CD14-positive monocyte (primary cell): Measurements from ENCODE around the gene KRTAP10-2. TPM values are rescaled to one million over a fixed set of nuclear protein-coding genes. Genes with fewer than 3 reads are reported as not detected.

Experiments
- DNase-seq, 3 donors: peaks; one replicate each; pipeline ENCODE4 v3.0.0-alpha.2; 2011 to 2022
- H2AFZ ChIP-seq: 2 replicates; pipeline ENCODE4 v1.6.0; 2012; ENCODE audit warnings: mild to moderate bottlenecking, low read depth, low read length, inconsistent platforms; ENCODE audit not compliant: insufficient read depth, poor library complexity, severe bottlenecking
- H3K27ac ChIP-seq, 2 donors: 1 replicate in 1 of 2; 2 replicates in 1 of 2; pipeline ENCODE4 v1.5.1; 2012 to 2013; ENCODE audit warnings: low read length in 2 of 2, control low read depth in 1 of 2, inconsistent platforms in 1 of 2, low read depth in 1 of 2, mild to moderate bottlenecking in 1 of 2
- H3K27me3 ChIP-seq, 2 donors: one replicate each; pipeline versions ENCODE4 v1.6.0 to v1.6.1; 2011 to 2013; ENCODE audit warnings: low read length in 2 of 2; ENCODE audit not compliant: control insufficient read depth in 2 of 2, insufficient read depth in 2 of 2
- H3K36me3 ChIP-seq, 2 donors: replicated peaks in 1 of 2; 1 replicate in 1 of 2; 2 replicates in 1 of 2; pipeline versions ENCODE4 v1.5.1 to v1.6.1; 2012 to 2013; ENCODE audit warnings: low read length in 2 of 2, control low read depth in 1 of 2, inconsistent platforms in 1 of 2, mild to moderate bottlenecking in 1 of 2; ENCODE audit not compliant: insufficient read depth in 2 of 2, control insufficient read depth in 1 of 2
- H3K4me1 ChIP-seq, 2 donors: 1 replicate in 1 of 2; 2 replicates in 1 of 2; pipeline versions ENCODE4 v1.5.1 to v1.6.1; 2012 to 2013; ENCODE audit warnings: low read length in 2 of 2, control low read depth in 1 of 2, inconsistent platforms in 1 of 2, mild to moderate bottlenecking in 1 of 2, moderate library complexity in 1 of 2; ENCODE audit not compliant: insufficient read depth in 2 of 2, control insufficient read depth in 1 of 2
- H3K4me2 ChIP-seq: replicated peaks from 2 replicates; pipeline ENCODE3; 2012; ENCODE audit warnings: low read length, moderate library complexity, mild to moderate bottlenecking; ENCODE audit not compliant: poor library complexity, severe bottlenecking; ENCODE audit errors: extremely low read depth
- H3K4me3 ChIP-seq, 3 experiments: fragments of 200-600 bp in 1 of 3; sonication (generic) in 1 of 3; replicated peaks in 1 of 3; 1 replicate in 2 of 3; 2 replicates in 1 of 3; pipeline ENCODE4 v1.5.1; 2011 to 2013; ENCODE audit warnings: low read length in 3 of 3, mild to moderate bottlenecking in 3 of 3, control low read depth in 2 of 3, low read depth in 2 of 3, inconsistent platforms in 1 of 3, moderate library complexity in 1 of 3
- H3K79me2 ChIP-seq: 2 replicates; pipeline ENCODE4 v1.6.0; 2012; ENCODE audit warnings: mild to moderate bottlenecking, control low read depth, inconsistent platforms, low read length, moderate library complexity; ENCODE audit not compliant: insufficient read depth
- H3K9ac ChIP-seq: 2 replicates; pipeline ENCODE4 v1.6.0; 2017; ENCODE audit warnings: low read length, mild to moderate bottlenecking; ENCODE audit not compliant: insufficient read depth, poor library complexity, severe bottlenecking
- H3K9me3 ChIP-seq, 2 donors: replicated peaks in 1 of 2; 1 replicate in 1 of 2; 2 replicates in 1 of 2; pipeline versions ENCODE4 v1.5.1 to v1.6.1; 2012 to 2013; ENCODE audit warnings: low read length in 2 of 2, control low read depth in 1 of 2; ENCODE audit not compliant: control insufficient read depth in 1 of 2, insufficient read depth in 1 of 2
- H4K20me1 ChIP-seq: 2 replicates; pipeline ENCODE4 v1.6.0; 2012; ENCODE audit warnings: mild to moderate bottlenecking, low read length, control low read depth, moderate library complexity; ENCODE audit not compliant: insufficient read depth
- H3K27ac Mint-ChIP-seq, 7 donors: one replicate each; pipeline ENCODE4 v1.8.0; 2020; ENCODE audit warnings: mild to moderate bottlenecking in 7 of 7, mixed read lengths in 7 of 7, moderate library complexity in 6 of 7, inconsistent platforms in 2 of 7
- H3K27me3 Mint-ChIP-seq, 3 donors: one replicate each; pipeline ENCODE4 v1.8.0; 2021 to 2022; ENCODE audit warnings: low read depth in 3 of 3, mild to moderate bottlenecking in 3 of 3, mixed read lengths in 3 of 3, moderate library complexity in 3 of 3, inconsistent platforms in 1 of 3
- H3K36me3 Mint-ChIP-seq, 2 donors: one replicate each; pipeline ENCODE4 v1.8.0; 2020; ENCODE audit warnings: mixed read lengths in 2 of 2, inconsistent platforms in 1 of 2, mild to moderate bottlenecking in 1 of 2
- H3K4me1 Mint-ChIP-seq: one replicate; pipeline ENCODE4 v1.8.0; 2020; ENCODE audit warnings: mild to moderate bottlenecking, mixed read lengths
- H3K4me3 Mint-ChIP-seq, 2 donors: one replicate each; pipeline ENCODE4 v1.8.0; 2020; ENCODE audit warnings: mild to moderate bottlenecking in 2 of 2, mixed read lengths in 2 of 2, moderate library complexity in 1 of 2
- H3K9me3 Mint-ChIP-seq, 7 donors: one replicate each; pipeline ENCODE4 v1.8.0; 2020 to 2022; ENCODE audit warnings: mixed read lengths in 7 of 7, mild to moderate bottlenecking in 6 of 7, moderate library complexity in 6 of 7, inconsistent platforms in 2 of 7
- CTCF ChIP-seq: fragments of 200-600 bp; IDR thresholded peaks from one replicate; pipeline ENCODE4 v1.8.0; 2022; ENCODE audit warnings: antibody characterized with exemption, mild to moderate bottlenecking
- WGBS: methylation state at CpG from one replicate; pipeline ENCODE4 v1.1.5; 2013; ENCODE audit warnings: missing lambda C conversion rate; ENCODE audit not compliant: insufficient coverage; 5-methylcytosine and 5-hydroxymethylcytosine counted together
- intact Hi-C, 2 donors: fragments of 100-400 bp; cut with micrococcal nuclease; formaldehyde crosslinking; loops; one replicate each; pipeline versions ENCODE4 v1.15.0 to v1.15.1; 2023
- polyA plus RNA-seq, 3 donors: library from polyadenylated mRNA; depleted of rRNA in 1 of 3; unstranded in 2 of 3; stranded (reverse) in 1 of 3; fragments of 300-500 nt in 2 of 3; fragments of >200 nt in 1 of 3; fragmentation: Illumina TruSeq in 2 of 3; gene quantifications; 1 replicate in 2 of 3; 2 replicates in 1 of 3; pipeline ENCODE4 v1.2.3, GENCODE V29; 2012 to 2021

KRTAP10-2 gene
- polyA plus RNA-seq, 3 donors, result not detected

GRCh38 chr21:44557491-44558328, 6.4 kb upstream of the KRTAP10-2 start:
- no peak for DNase-seq
- H3K36me3 Mint-ChIP-seq, result no peaks in the 10 kb centered on the region
- H3K27me3 Mint-ChIP-seq, result peaks cover 7 to 12% (median 10%) of the 10 kb centered on the region in 3 donors
- Histone ChIP-seq H3K4me2 (no peak overlapping the region), H3K27ac (no peak overlapping the region), H3K4me1 (no peaks in the 10 kb centered on the region), H3K4me3 (no peak overlapping the region), H3K9me3 (peaks cover 0 to 5% of the 10 kb centered on the region in 2 donors), H3K36me3 (no peaks in the 10 kb centered on the region), H3K27me3 (no peaks in the 10 kb centered on the region), H4K20me1 (no peaks in the 10 kb centered on the region), H3K9ac (no peak overlapping the region), H2AFZ (no peak overlapping the region), H3K79me2 (no peaks in the 10 kb centered on the region)
- intact Hi-C loops, result no loop called here
- WGBS, result 73% methylated on average over 25 of the region's 30 CpGs
- TF ChIP-seq CTCF, result no peak
- no peak overlapping the region for H3K27ac Mint-ChIP-seq
- H3K4me3 Mint-ChIP-seq, result no peak overlapping the region
- no peaks in the 10 kb centered on the region for H3K4me1 Mint-ChIP-seq
- H3K9me3 Mint-ChIP-seq, result peaks cover 2 to 25% (median 7%) of the 10 kb centered on the region in 7 donors

GRCh38 chr21:44556879-44557278, 5.6 kb upstream of the KRTAP10-2 start:
- Histone ChIP-seq H2AFZ (no peak overlapping the region), H3K9me3 (no peaks in the 10 kb centered on the region), H3K79me2 (no peaks in the 10 kb centered on the region), H3K4me3 (no peak overlapping the region), H3K4me2 (no peak overlapping the region), H4K20me1 (no peaks in the 10 kb centered on the region), H3K27ac (no peak overlapping the region), H3K4me1 (no peaks in the 10 kb centered on the region), H3K36me3 (no peaks in the 10 kb centered on the region), H3K27me3 (no peaks in the 10 kb centered on the region), H3K9ac (no peak overlapping the region)
- DNase-seq, result no peak
- H3K27me3 Mint-ChIP-seq, result peaks cover 8 to 12% (median 12%) of the 10 kb centered on the region in 3 donors
- peak overlapping the region in 1 of 2 donors; percentile 21 for H3K4me3 Mint-ChIP-seq
- no peak overlapping the region for H3K27ac Mint-ChIP-seq
- H3K9me3 Mint-ChIP-seq, result peaks cover 0 to 21% (median 5%) of the 10 kb centered on the region in 7 donors
- no peaks in the 10 kb centered on the region for H3K36me3 Mint-ChIP-seq
- intact Hi-C loops, result no loop called here
- WGBS, result 82% methylated on average over 6 of the region's 9 CpGs
- no peaks in the 10 kb centered on the region for H3K4me1 Mint-ChIP-seq
- no peak for TF ChIP-seq CTCF
